GM12864 (cell line): ENCODE data around the gene TOX2.

ENCODE experiments used
- DNase-seq: peaks from one replicate; pipeline ENCODE4 v3.0.0-alpha.2; 2011; ENCODE audit warnings: low read depth
- H3K4me3 ChIP-seq: 2 replicates; pipeline ENCODE4 v1.5.1; 2011; ENCODE audit warnings: mild to moderate bottlenecking, low read depth, low read length, control low read depth
- CTCF ChIP-seq: IDR thresholded peaks from 2 replicates; pipeline ENCODE4 v1.5.1; 2011; ENCODE audit warnings: low read depth, mild to moderate bottlenecking, moderate library complexity, low read length, control low read depth, inconsistent platforms; ENCODE audit errors: missing control alignments

Gene TOX2

GRCh38 chr20:43931976-43932375 lies 17.3 kb downstream of the TOX2 start:
- DNase-seq: no peak
- TF ChIP-seq CTCF: no peak
- no peak overlapping the region for H3K4me3 ChIP-seq

GRCh38 chr20:43934833-43935232 lies 20.2 kb downstream of the TOX2 start:
- H3K4me3 ChIP-seq: no peak overlapping the region
- TF ChIP-seq CTCF: no peak
- DNase-seq: no peak

- no peak for TF ChIP-seq CTCF
- DNase-seq: no peak
- no peak overlapping the region for H3K4me3 ChIP-seq
These were observed 21.6 kb downstream of the TOX2 start for GRCh38 chr20:43936104-43936770.

GRCh38 chr20:43936805-43937204 lies 22.2 kb downstream of the TOX2 start:
- DNase-seq: no peak
- H3K4me3 ChIP-seq: no peak overlapping the region
- TF ChIP-seq CTCF: no peak

GRCh38 chr20:43937591-43937990 lies 22.9 kb downstream of the TOX2 start:
- TF ChIP-seq CTCF: no peak
- no peak for DNase-seq
- no peak overlapping the region for H3K4me3 ChIP-seq

- TF ChIP-seq CTCF: no peak
- DNase-seq: no peak
- no peak overlapping the region for H3K4me3 ChIP-seq
These were observed 23.5 kb downstream of the TOX2 start for GRCh38 chr20:43938017-43938655.
